ENCODE data around the gene SMIM1. TPM values are rescaled to one million over a fixed set of nuclear protein-coding genes. Genes with fewer than 3 reads are reported as not detected.

Gene SMIM1
- total and polyA plus RNA-seq, 2 donors (not counting 3 experiments of a cell fraction or from before 2014, with no cell fraction given), result 1.4 to 2.9 TPM

DNA sequence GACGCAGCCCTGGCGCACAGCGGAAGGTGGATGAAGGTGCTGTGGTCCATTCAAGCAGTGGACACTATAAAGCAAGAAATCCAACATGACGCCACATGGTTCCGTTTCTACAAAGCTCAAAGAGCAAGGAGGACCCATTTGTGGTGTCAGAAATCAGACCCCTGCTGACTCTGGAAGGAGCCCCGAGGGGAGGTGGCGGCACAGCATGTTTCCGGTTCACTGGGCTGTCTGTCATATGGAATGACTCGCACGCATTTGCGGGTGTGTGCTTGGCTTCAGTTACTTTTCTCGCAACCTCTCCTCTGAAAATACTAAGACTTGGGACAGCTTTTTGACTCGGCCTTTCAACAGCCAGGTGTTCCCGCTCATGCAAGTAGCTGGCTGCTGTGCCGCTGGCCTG lies 52.8 kb downstream of the SMIM1 start:
- FAIRE-seq, result no peak
- no peaks in the 10 kb centered on the region for H3K79me2 ChIP-seq (ENCODE audit: control insufficient read depth, insufficient read depth, low read length)
- no peaks in the 10 kb centered on the region for H3K9me3 ChIP-seq (replicated peaks; ENCODE audit: control insufficient read depth, insufficient read depth, low read length)
- no peak for DNase-seq (ENCODE audit: low read depth, low spot score)
- no peaks in the 10 kb centered on the region for H3K27me3 ChIP-seq (ENCODE audit: control insufficient read depth in 2 of 2, insufficient read depth in 2 of 2, low read length in 2 of 2)
- no peak overlapping the region for H3K9ac ChIP-seq (replicated peaks; ENCODE audit: extremely low read depth, insufficient read depth, low read length)
- intact Hi-C loops (cut with micrococcal nuclease), result no loop called here
- no peak overlapping the region for H3K27ac ChIP-seq (ENCODE audit: insufficient read depth, low read depth, low read length)
- H4K20me1 ChIP-seq (replicated peaks; ENCODE audit: control insufficient read depth, extremely low read depth, insufficient read depth, low read length), result no peaks in the 10 kb centered on the region
- no peaks in the 10 kb centered on the region for H3K9me1 ChIP-seq (replicated peaks; ENCODE audit: control insufficient read depth, extremely low read depth, insufficient read depth, low read length)
- BruUV-seq (replicated peaks), result no TSS peak
- dilution Hi-C loops (cut with MboI; ENCODE audit: extremely low pct_ligation_motif_present, low sequenced_read_pairs), result no loop called here
- H2AFZ ChIP-seq (ENCODE audit: low read depth, low read length), result no peak overlapping the region
- ChIA-PET CTCF (no interaction called here), POLR2A (no interaction called here)
- H3K36me3 ChIP-seq (ENCODE audit: control insufficient read depth in 2 of 2, extremely low read depth in 1 of 2, insufficient read depth in 2 of 2, low read length in 2 of 2), result peaks cover 7 to 21% of the 10 kb centered on the region in 2 experiments
- H3K4me2 ChIP-seq (ENCODE audit: insufficient read depth, low read length), result no peak overlapping the region
- no peak overlapping the region for H3K4me3 ChIP-seq (replicated peaks in 1 of 3; ENCODE audit: insufficient read depth in 1 of 3, low read depth in 1 of 3, low read length in 3 of 3)
- TF ChIP-seq JUN (IDR thresholded peaks at IDR 0.05; ENCODE audit: borderline replicate concordance, insufficient read depth, insufficient read length, low read depth) (no peak), FOS (IDR thresholded peaks at IDR 0.05; ENCODE audit: borderline replicate concordance, insufficient read depth, low read length) (no peak), EZH2 (IDR thresholded peaks at IDR 0.05; ENCODE audit: borderline replicate concordance, low read depth, low read length, severe bottlenecking) (no peak), POLR2AphosphoS5 (IDR thresholded peaks at IDR 0.05; ENCODE audit: insufficient read depth, low read depth, low read length) (no peak), POLR2A (IDR thresholded peaks at IDR 0.05; ENCODE audit: low read depth, low read length) (no peak), MYC (IDR thresholded peaks at IDR 0.05; ENCODE audit: low read depth, low read length) (no peak), MAX (IDR thresholded peaks at IDR 0.05; ENCODE audit: insufficient read depth, insufficient read length) (no peak), GATA2 (IDR thresholded peaks at IDR 0.05; ENCODE audit: insufficient read depth, insufficient read length, low read depth, low read length) (no peak)
- TF ChIP-seq, protein P1, sequence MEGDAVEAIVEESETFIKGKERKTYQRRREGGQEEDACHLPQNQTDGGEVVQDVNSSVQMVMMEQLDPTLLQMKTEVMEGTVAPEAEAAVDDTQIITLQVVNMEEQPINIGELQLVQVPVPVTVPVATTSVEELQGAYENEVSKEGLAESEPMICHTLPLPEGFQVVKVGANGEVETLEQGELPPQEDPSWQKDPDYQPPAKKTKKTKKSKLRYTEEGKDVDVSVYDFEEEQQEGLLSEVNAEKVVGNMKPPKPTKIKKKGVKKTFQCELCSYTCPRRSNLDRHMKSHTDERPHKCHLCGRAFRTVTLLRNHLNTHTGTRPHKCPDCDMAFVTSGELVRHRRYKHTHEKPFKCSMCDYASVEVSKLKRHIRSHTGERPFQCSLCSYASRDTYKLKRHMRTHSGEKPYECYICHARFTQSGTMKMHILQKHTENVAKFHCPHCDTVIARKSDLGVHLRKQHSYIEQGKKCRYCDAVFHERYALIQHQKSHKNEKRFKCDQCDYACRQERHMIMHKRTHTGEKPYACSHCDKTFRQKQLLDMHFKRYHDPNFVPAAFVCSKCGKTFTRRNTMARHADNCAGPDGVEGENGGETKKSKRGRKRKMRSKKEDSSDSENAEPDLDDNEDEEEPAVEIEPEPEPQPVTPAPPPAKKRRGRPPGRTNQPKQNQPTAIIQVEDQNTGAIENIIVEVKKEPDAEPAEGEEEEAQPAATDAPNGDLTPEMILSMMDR (IDR thresholded peaks at IDR 0.05; ENCODE audit: extremely low read depth in 1 of 2, insufficient read depth in 1 of 2, low read depth in 1 of 2, low read length in 2 of 2), result no peak
- no peaks in the 10 kb centered on the region for H3K4me1 ChIP-seq (ENCODE audit: control insufficient read depth, extremely low read depth, insufficient read depth, low read length)

Small RNAs within 50 kb of the gene (small RNA-seq; reads per million reads assigned to genes)
- not detected for gene RF02197 (ENCODE audit: insufficient read depth, insufficient read length, low read depth, low replicate concordance)
- not detected for gene RN7SL574P (ENCODE audit: insufficient read depth, insufficient read length, low read depth, low replicate concordance)

Other genes with a start within 250 kb of the SMIM1 start
- gene MEGF6, start 161.2 kb upstream of the SMIM1 start, total RNA-seq, result 47.4 and 63.7 TPM in 2 replicates
- 22.5 and 31.7 TPM in 2 replicates for gene MEGF6, start 161.2 kb upstream of the SMIM1 start, polyA plus RNA-seq
- gene TPRG1L, start 147.7 kb upstream of the SMIM1 start, total RNA-seq, result 46.2 and 53.8 TPM in 2 replicates
- 50.5 and 52.3 TPM in 2 replicates for gene TPRG1L, start 147.7 kb upstream of the SMIM1 start, polyA plus RNA-seq
- 23.0 and 27.7 TPM in 2 replicates for gene WRAP73, start 122.6 kb upstream of the SMIM1 start, total RNA-seq
- gene WRAP73, start 122.6 kb upstream of the SMIM1 start, polyA plus RNA-seq, result 50.7 and 59.2 TPM in 2 replicates
- 0.15 TPM in 1 of 2 replicates, not detected in the other for gene TP73, start 120.2 kb upstream of the SMIM1 start, total RNA-seq
- 0.03 and 0.10 TPM in 2 replicates for gene TP73, start 120.2 kb upstream of the SMIM1 start, polyA plus RNA-seq
- not detected in 2 replicates for gene CCDC27, start 20.3 kb upstream of the SMIM1 start, total RNA-seq
- not detected in 2 replicates for gene CCDC27, start 20.3 kb upstream of the SMIM1 start, polyA plus RNA-seq
- 41.2 and 42.5 TPM in 2 replicates for gene LRRC47, start 23.7 kb downstream of the SMIM1 start, total RNA-seq
- 22.1 and 23.7 TPM in 2 replicates for gene LRRC47, start 23.7 kb downstream of the SMIM1 start, polyA plus RNA-seq
- gene CEP104, start 84.5 kb downstream of the SMIM1 start, total RNA-seq, result 41.8 and 43.0 TPM in 2 replicates
- gene CEP104, start 84.5 kb downstream of the SMIM1 start, polyA plus RNA-seq, result 12.4 and 16.3 TPM in 2 replicates
- 10.6 and 11.7 TPM in 2 replicates for gene DFFB, start 84.7 kb downstream of the SMIM1 start, total RNA-seq
- gene DFFB, start 84.7 kb downstream of the SMIM1 start, polyA plus RNA-seq, result 9.4 and 11.8 TPM in 2 replicates
- gene C1orf174, start 127.5 kb downstream of the SMIM1 start, total RNA-seq, result 27.6 and 28.0 TPM in 2 replicates
- 28.6 and 31.7 TPM in 2 replicates for gene C1orf174, start 127.5 kb downstream of the SMIM1 start, polyA plus RNA-seq

All from endothelial cell of umbilical vein (primary cell).